ENCODE measurements around the gene NTNG2.

DNA sequence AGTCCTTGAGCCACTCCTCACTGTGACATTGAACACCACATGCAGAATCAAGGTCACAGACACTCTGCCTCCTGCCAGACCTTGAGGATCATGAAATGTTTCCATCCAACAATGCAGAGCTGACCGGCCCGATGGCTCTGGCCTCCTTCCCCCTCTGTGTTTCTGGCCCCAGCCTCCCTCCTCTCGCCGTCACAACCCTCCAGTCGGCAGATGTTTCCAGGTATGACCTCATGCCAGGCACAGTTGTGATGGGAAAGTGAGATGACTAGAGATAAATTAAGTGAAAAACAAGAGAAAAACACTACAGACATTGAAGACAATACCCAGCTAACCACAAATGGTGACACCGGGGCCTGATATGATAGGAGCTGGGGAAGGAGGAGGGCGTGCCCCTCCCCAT, 9.8 kb downstream of the NTNG2 start:
- no peak for TF ChIP-seq FOXA1 (IDR thresholded peaks at IDR 0.05)
- TF ChIP-seq FOXA1 (CRISPR knock-in tag; IDR thresholded peaks at IDR 0.05): no peak
- TF ChIP-seq, protein P1, sequence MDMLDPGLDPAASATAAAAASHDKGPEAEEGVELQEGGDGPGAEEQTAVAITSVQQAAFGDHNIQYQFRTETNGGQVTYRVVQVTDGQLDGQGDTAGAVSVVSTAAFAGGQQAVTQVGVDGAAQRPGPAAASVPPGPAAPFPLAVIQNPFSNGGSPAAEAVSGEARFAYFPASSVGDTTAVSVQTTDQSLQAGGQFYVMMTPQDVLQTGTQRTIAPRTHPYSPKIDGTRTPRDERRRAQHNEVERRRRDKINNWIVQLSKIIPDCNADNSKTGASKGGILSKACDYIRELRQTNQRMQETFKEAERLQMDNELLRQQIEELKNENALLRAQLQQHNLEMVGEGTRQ (IDR thresholded peaks at IDR 0.05; ENCODE audit: low read depth, low read length): no peak
- TF ChIP-seq, protein P1 (CRISPR knock-in tag; IDR thresholded peaks at IDR 0.05; ENCODE audit: borderline replicate concordance): no peak
- TF ChIP-seq ZNF253 (CRISPR knock-in tag; IDR thresholded peaks at IDR 0.05; ENCODE audit: borderline replicate concordance): no peak
- TF ChIP-seq, protein P2, sequence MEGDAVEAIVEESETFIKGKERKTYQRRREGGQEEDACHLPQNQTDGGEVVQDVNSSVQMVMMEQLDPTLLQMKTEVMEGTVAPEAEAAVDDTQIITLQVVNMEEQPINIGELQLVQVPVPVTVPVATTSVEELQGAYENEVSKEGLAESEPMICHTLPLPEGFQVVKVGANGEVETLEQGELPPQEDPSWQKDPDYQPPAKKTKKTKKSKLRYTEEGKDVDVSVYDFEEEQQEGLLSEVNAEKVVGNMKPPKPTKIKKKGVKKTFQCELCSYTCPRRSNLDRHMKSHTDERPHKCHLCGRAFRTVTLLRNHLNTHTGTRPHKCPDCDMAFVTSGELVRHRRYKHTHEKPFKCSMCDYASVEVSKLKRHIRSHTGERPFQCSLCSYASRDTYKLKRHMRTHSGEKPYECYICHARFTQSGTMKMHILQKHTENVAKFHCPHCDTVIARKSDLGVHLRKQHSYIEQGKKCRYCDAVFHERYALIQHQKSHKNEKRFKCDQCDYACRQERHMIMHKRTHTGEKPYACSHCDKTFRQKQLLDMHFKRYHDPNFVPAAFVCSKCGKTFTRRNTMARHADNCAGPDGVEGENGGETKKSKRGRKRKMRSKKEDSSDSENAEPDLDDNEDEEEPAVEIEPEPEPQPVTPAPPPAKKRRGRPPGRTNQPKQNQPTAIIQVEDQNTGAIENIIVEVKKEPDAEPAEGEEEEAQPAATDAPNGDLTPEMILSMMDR (CRISPR knock-in tag; IDR thresholded peaks at IDR 0.05): no peak
- no peak for TF ChIP-seq SMAD3 (CRISPR knock-in tag; IDR thresholded peaks at IDR 0.05)

Data from HepG2 (cell line).